Stomach (tissue), 9 donors: Measurements from ENCODE around the gene TBC1D20. TPM values are rescaled to one million over a fixed set of nuclear protein-coding genes. Genes with fewer than 3 reads are reported as not detected.

ENCODE experiments used
- DNase-seq, 2 donors: peaks; one replicate each; pipeline versions ENCODE4 v3.0.0 to v3.0.0-alpha.2; 2013 to 2019
- H3K27ac ChIP-seq, 5 donors: fragments of 200-600 bp in 4 of 5; sonication (generic) in 4 of 5; one replicate each; pipeline ENCODE4 v1.5.1; 2013 to 2019; ENCODE audit warnings: mild to moderate bottlenecking in 1 of 5, moderate library complexity in 1 of 5
- H3K27me3 ChIP-seq, 3 donors: fragments of 200-600 bp; sonication (generic); one replicate each; pipeline ENCODE4 v1.5.1; 2017 to 2019; ENCODE audit warnings: mixed run types in 1 of 3
- H3K36me3 ChIP-seq, 4 donors: fragments of 200-600 bp; sonication (generic); 1 replicate in 3 of 4; 2 replicates in 1 of 4; pipeline ENCODE4 v1.5.1; 2016 to 2019
- H3K4me1 ChIP-seq, 4 donors: fragments of 200-600 bp; sonication (generic); one replicate each; pipeline ENCODE4 v1.5.1; 2016 to 2019
- H3K4me3 ChIP-seq, 4 donors: fragments of 200-600 bp; sonication (generic) in 3 of 4; one replicate each; pipeline ENCODE4 v1.5.1; 2016 to 2019; ENCODE audit warnings: mild to moderate bottlenecking in 1 of 4
- H3K9me3 ChIP-seq, 4 donors: fragments of 200-600 bp; sonication (generic); one replicate each; pipeline ENCODE4 v1.5.1; 2016 to 2019
- EP300 ChIP-seq: sonication (generic); formaldehyde crosslinking; IDR thresholded peaks from one replicate; pipeline ENCODE4 v1.6.1; 2017; ENCODE audit warnings: antibody characterized with exemption
- POLR2A ChIP-seq, 4 donors: fragments of 450-650 bp; IDR thresholded peaks; one replicate each; pipeline ENCODE4 v1.6.1; 2016; ENCODE audit warnings: antibody characterized with exemption in 4 of 4, control low read depth in 2 of 4, mild to moderate bottlenecking in 1 of 4, moderate library complexity in 1 of 4
- POLR2AphosphoS5 ChIP-seq, 3 donors: sonication (generic); formaldehyde crosslinking; IDR thresholded peaks; one replicate each; pipeline ENCODE4 v1.6.1; 2016; ENCODE audit warnings: antibody characterized with exemption in 3 of 3
- WGBS, 5 donors: extraction: QIAGEN DNeasy Blood & Tissue Kit in 3 of 5; methylation state at CpG; one replicate each; pipeline versions ENCODE4 v1.1.5 to v1.1.7; 2013 to 2018; 5-methylcytosine and 5-hydroxymethylcytosine counted together
- intact Hi-C: fragments of 100-400 bp; cut with DNase I; formaldehyde crosslinking; loops from one replicate; pipeline ENCODE4 v1.15.1; 2023; ENCODE audit warnings: low total_unique reads
- polyA plus RNA-seq, 3 donors: library from polyadenylated mRNA; stranded (reverse); fragments of 200-250 nt; gene quantifications; one replicate each; pipeline ENCODE4 v1.2.3, GENCODE V29; 2013
- total RNA-seq, 5 donors: library from RNA; depleted of rRNA; stranded (reverse); fragments of >200 nt; gene quantifications; one replicate each; pipeline versions ENCODE4 v1.1.0 to v1.2.3, GENCODE V29; 2014 to 2016
- TF ChIP-seq, protein P1 (sequence below), 7 experiments: fragments of 450-650 bp in 4 of 7; fragments of 200-600 bp in 3 of 7; sonication (generic) in 3 of 7; IDR thresholded peaks; one replicate each; pipeline ENCODE4 v1.5.1; 2016 to 2019; ENCODE audit warnings: antibody characterized with exemption in 7 of 7, control low read depth in 2 of 7, mild to moderate bottlenecking in 1 of 7
- donor health status: healthy with polysubstance abuse.
- donor health status: Bipolar disorder and iron deficiency.
- donor health status: healthy.

TBC1D20 gene
- total and polyA plus RNA-seq, 8 donors = 7.5 to 43.3 (median 21.7) TPM

DNA sequence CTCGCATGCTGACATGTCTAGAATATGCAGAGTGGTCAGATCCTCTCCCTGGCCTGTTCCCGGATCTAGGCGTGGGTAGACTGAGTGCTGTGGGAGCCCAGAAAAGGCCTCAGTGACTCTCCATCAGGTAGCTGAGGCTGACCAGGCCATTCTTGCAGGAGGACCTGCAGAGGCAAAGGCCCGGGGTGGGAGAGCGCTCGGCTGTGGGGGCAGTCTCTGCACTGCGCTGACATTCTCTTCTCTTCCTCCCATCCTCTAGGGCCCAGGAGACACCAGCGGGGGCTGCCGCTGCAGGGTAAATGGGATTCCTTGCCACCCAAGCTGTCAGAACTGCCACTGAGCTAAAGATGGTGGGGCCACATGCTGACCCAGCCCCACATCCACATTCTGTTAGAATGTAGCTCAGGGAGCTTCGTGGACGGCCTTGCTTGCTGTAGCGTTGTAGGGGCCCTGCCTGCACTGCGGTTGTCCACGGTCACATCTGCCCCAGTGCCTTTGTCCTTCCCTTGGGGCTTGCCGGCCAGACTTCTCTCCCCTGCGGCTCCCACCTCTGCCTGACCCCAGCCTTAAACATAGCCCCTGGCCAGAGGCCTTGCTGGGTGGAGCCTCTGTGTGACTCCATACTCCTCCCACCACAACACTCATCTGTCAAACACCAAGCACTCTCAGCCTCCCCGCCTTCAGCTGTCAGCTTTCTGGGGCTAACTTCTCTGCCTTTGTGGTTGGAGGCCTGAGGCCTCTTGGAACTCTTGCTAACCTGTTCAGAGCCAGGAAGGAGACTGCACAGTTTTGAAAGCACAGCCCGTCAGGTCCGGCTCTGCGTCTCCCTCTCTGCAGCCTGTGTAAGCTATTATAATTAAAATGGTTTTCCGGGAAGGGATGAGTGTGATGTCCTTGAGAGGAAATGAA lies 32.0 kb downstream of the TBC1D20 start:
- DNase-seq = no peak
- TF ChIP-seq POLR2A (IDR thresholded peaks at IDR 0.05) (no peak), EP300 (no peak), POLR2AphosphoS5 (IDR thresholded peaks at IDR 0.05) (no peak)
- TF ChIP-seq, protein P1, sequence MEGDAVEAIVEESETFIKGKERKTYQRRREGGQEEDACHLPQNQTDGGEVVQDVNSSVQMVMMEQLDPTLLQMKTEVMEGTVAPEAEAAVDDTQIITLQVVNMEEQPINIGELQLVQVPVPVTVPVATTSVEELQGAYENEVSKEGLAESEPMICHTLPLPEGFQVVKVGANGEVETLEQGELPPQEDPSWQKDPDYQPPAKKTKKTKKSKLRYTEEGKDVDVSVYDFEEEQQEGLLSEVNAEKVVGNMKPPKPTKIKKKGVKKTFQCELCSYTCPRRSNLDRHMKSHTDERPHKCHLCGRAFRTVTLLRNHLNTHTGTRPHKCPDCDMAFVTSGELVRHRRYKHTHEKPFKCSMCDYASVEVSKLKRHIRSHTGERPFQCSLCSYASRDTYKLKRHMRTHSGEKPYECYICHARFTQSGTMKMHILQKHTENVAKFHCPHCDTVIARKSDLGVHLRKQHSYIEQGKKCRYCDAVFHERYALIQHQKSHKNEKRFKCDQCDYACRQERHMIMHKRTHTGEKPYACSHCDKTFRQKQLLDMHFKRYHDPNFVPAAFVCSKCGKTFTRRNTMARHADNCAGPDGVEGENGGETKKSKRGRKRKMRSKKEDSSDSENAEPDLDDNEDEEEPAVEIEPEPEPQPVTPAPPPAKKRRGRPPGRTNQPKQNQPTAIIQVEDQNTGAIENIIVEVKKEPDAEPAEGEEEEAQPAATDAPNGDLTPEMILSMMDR (IDR thresholded peaks at IDR 0.05) = no peak
- Histone ChIP-seq H3K4me3 (no peak overlapping the region), H3K27me3 (no peaks in the 10 kb centered on the region), H3K9me3 (no peaks in the 10 kb centered on the region), H3K27ac (no peak overlapping the region), H3K4me1 (peaks cover 0 to 7% (median 0%) of the 10 kb centered on the region in 4 donors), H3K36me3 (peaks cover 31 to 91% (median 88%) of the 10 kb centered on the region in 4 donors)
- intact Hi-C loops = no loop called here
- WGBS, 5 donors = 83 to 91% (median 89%) methylated on average over 19 to 21 of the region's 21 CpGs

DNA sequence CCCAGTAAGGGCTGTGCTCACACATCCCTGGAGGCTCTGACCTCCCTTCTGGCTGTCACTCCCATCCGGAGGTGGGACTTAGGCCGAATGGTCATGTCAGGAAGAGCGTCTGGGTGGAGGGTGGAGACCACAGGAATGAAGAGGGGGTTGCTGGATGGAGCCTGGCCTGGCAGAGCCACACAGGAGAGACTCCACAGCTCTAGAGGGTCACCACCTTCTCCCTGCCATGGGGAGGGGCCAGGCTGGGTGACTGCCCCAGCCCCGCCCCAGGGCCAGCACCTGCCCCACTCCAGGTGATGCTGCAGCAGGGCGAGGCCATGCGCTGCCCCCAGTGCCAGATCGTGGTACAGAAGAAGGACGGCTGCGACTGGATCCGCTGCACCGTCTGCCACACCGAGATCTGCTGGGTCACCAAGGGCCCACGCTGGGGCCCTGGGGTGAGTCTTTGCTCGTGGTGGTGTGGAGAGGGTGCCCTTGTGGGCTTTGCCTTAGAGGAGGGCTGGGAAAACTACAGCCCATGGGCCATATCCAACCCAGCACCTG lies 33.6 kb downstream of the TBC1D20 start:
- TF ChIP-seq EP300 (no peak), POLR2A (IDR thresholded peaks at IDR 0.05) (no peak), POLR2AphosphoS5 (IDR thresholded peaks at IDR 0.05) (no peak)
- TF ChIP-seq, protein P1 (IDR thresholded peaks at IDR 0.05) = no peak
- 78 to 88% (median 84%) methylated on average over 14 of the region's 14 CpGs for WGBS, 5 donors

DNA sequence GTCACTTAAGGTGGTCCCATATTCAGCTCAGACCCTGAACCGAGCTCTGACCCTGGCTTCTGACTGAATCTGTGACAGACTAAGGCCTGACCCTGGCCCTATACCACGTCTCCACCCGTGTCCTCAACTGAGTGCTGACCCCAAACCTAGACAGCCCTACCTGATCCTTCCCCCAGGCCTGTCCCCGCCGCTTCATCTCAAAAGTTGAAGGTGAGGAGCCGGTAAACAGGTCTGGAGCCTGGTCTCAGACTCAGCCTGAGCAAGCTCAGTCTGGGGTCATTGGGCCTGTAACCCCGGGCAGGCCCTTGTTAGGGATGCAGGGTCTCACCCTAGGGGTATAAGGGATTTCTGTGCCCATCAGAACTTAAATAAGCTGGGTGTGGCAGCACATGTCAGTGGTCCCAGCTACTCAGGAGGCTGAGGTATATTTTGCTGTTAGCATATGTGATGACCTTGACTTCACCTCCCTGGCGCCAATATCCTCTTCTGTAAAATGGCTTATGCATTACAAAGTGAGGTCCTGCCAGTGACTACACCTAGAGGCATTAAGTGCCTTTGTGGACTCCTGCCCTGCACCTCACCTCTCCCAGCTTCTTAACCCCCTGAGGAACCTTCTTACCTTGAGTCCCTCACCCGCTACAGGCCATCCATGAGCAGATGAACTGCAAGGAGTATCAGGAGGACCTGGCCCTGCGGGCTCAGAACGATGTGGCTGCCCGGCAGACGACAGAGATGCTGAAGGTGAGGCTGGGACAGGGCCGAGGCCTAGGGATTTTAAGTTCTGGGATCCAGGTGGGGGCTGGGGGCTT lies 34.3 kb downstream of the TBC1D20 start:
- no peak overlapping the region for H3K4me3 ChIP-seq
- H3K9me3 ChIP-seq = no peaks in the 10 kb centered on the region
- H3K27me3 ChIP-seq = no peaks in the 10 kb centered on the region
- peaks cover 29 to 98% (median 96%) of the 10 kb centered on the region in 4 donors for H3K36me3 ChIP-seq
- no peaks in the 10 kb centered on the region for H3K4me1 ChIP-seq
- WGBS, 5 donors = 92 to 97% (median 94%) methylated on average over 14 of the region's 14 CpGs
- no peak overlapping the region for H3K27ac ChIP-seq
- TF ChIP-seq POLR2AphosphoS5 (IDR thresholded peaks at IDR 0.05) = no peak
- TF ChIP-seq, protein P1 (IDR thresholded peaks at IDR 0.05) = no peak
- intact Hi-C loops = no loop called here
- no peak for DNase-seq

More for the DNA sequence above, 33.6 kb downstream of the TBC1D20 start:
- Histone ChIP-seq H3K9me3 (no peaks in the 10 kb centered on the region), H3K27me3 (no peaks in the 10 kb centered on the region), H3K4me1 (peaks cover 0 to 5% (median 0%) of the 10 kb centered on the region in 4 donors), H3K27ac (no peak overlapping the region), H3K4me3 (no peak overlapping the region), H3K36me3 (peaks cover 29 to 94% (median 92%) of the 10 kb centered on the region in 4 donors)
- intact Hi-C loops = no loop called here
- DNase-seq = no peak

DNA sequence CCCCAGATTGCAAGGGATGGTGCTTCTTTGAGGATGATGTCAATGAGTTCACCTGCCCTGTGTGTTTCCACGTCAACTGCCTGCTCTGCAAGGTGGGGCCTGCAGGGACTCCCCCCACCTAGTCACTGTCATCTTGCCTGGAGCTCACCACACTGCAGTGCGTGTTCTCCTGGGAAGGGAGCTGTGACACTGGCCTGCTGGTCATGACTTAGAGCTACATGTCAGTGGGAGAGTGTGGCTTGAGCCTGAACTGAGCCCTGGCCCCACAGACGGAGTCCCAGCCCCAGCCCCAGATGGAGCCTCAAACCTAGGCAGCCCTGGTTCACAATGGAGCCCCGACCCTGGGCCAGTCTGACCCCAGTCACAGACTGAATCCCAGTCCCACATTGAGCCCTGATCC lies 34.9 kb downstream of the TBC1D20 start:
- no peak for TF ChIP-seq POLR2A (IDR thresholded peaks at IDR 0.05)
- TF ChIP-seq POLR2AphosphoS5 (IDR thresholded peaks at IDR 0.05) = no peak
- TF ChIP-seq, protein P1 (IDR thresholded peaks at IDR 0.05) = no peak
- TF ChIP-seq EP300 = no peak
- WGBS, 5 donors = 82 to 89% (median 86%) methylated on average over 4 of the region's 4 CpGs; no CpG with 5 or more reads in 1 of the 5 donors
- no peaks in the 10 kb centered on the region for H3K4me1 ChIP-seq
- H3K36me3 ChIP-seq = peaks cover 35 to 98% (median 96%) of the 10 kb centered on the region in 4 donors
- no peak for DNase-seq
- intact Hi-C loops = no loop called here
- no peaks in the 10 kb centered on the region for H3K27me3 ChIP-seq
- H3K27ac ChIP-seq = no peak overlapping the region
- no peaks in the 10 kb centered on the region for H3K9me3 ChIP-seq
- H3K4me3 ChIP-seq = no peak overlapping the region
